ENCODE results near the gene ANKFY1.

Gene ANKFY1, protein sequence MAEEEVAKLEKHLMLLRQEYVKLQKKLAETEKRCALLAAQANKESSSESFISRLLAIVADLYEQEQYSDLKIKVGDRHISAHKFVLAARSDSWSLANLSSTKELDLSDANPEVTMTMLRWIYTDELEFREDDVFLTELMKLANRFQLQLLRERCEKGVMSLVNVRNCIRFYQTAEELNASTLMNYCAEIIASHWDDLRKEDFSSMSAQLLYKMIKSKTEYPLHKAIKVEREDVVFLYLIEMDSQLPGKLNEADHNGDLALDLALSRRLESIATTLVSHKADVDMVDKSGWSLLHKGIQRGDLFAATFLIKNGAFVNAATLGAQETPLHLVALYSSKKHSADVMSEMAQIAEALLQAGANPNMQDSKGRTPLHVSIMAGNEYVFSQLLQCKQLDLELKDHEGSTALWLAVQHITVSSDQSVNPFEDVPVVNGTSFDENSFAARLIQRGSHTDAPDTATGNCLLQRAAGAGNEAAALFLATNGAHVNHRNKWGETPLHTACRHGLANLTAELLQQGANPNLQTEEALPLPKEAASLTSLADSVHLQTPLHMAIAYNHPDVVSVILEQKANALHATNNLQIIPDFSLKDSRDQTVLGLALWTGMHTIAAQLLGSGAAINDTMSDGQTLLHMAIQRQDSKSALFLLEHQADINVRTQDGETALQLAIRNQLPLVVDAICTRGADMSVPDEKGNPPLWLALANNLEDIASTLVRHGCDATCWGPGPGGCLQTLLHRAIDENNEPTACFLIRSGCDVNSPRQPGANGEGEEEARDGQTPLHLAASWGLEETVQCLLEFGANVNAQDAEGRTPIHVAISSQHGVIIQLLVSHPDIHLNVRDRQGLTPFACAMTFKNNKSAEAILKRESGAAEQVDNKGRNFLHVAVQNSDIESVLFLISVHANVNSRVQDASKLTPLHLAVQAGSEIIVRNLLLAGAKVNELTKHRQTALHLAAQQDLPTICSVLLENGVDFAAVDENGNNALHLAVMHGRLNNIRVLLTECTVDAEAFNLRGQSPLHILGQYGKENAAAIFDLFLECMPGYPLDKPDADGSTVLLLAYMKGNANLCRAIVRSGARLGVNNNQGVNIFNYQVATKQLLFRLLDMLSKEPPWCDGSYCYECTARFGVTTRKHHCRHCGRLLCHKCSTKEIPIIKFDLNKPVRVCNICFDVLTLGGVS

DNA sequence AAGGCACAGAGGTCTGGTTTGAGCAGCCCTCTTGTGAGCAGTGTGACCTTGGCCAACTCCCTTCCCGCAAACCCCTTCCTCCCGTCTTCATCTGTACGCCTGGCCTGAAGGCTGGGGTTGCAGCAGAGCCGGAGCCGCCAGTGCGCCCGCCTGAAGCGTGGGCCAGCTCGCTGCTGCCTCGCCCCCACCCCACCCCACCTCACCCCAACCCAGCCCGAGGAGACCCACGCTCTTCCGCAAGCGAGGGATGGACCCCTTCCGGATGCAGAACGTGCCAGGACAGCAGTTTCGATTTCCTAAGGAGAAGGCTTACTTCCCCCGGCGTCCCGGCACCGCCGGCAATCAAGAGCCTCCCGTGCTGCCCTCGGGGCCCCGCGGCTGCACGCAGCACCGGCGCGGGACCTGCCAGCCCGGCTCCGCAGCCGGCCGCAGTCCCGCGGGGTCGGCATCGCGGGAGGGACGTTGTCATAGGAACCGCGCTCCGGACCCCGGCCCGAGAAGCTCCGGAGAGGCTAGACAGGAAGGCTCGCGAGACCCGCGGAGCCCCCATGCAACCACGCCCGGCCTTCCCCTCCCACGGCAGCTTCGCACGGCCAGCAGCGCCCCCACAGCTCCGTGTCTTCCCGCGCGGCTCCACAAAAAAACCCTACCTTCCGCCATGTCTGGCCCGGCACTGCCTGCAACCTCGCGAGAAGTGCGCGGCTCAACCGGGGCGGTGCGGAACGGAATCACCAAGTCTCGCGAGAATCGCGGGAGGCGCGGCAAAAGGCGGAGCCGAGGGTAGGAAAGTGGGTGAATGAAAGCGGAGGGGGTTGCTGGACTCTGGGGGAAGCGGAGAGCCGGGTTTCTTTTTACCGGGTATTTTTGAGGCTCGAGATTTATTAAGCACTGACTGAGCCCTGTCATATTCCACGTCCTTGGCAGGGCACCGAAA lies at the start of gene ANKFY1:
Gene ANKFY1 (minus strand): TSS at position 698 of the 934 bp plus-strand sequence. CDS start 38 bp downstream, at position 660.
- no peak for DNase-seq

DNA sequence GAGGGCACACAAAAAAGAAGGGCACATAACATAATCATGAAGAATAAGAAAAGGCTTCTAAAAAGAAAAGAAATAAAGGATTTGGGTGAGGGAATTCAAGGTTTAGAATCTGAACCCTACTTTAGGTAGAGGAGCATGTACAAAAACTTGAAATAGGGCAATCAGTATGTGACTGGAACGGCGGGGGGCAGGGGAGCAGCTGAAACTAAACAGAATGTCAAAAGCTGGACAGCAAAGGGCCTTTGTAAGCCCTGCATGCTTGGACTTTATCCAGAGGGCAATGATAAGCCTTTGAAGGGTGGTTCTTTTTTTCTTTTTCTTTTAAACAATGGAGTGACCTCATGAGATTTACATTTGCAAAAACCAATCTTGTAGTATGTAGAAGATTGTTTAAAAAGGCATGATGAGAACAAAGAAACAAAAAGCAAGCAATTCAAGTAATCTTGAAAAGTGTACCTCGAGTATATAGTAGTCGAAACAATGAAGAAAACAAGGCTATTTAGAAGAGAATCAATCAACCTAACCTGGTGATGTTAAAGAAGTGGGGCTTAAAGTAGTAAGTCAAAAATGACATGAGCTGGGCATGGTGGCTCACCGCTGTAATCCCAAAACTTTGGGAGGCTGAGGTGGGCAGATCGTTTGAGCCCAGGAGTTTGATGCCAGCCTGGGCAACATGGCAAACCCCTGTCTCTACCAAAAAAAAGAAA lies 46.7 kb upstream of the ANKFY1 start:
- no peak for DNase-seq

DNA sequence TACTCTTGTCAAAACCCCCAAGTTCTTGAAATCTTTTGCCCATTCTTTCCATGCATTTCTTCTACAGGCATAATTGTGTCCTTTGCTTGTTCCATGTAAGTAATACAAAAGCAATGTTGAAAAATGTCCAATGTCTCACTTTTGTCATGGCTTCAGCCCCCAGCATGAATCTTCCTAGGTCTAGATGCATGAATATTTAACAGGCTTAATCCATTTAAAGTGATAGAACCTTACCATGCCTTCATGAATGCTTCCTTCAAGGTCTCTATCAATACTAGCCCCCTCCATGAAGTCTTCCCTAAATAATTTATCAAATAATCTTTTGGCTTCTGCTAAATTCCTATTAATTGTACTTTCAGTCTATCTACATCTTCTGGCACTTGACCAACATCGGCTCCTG lies 46.1 kb upstream of the ANKFY1 start:
- no peak for DNase-seq

DNA sequence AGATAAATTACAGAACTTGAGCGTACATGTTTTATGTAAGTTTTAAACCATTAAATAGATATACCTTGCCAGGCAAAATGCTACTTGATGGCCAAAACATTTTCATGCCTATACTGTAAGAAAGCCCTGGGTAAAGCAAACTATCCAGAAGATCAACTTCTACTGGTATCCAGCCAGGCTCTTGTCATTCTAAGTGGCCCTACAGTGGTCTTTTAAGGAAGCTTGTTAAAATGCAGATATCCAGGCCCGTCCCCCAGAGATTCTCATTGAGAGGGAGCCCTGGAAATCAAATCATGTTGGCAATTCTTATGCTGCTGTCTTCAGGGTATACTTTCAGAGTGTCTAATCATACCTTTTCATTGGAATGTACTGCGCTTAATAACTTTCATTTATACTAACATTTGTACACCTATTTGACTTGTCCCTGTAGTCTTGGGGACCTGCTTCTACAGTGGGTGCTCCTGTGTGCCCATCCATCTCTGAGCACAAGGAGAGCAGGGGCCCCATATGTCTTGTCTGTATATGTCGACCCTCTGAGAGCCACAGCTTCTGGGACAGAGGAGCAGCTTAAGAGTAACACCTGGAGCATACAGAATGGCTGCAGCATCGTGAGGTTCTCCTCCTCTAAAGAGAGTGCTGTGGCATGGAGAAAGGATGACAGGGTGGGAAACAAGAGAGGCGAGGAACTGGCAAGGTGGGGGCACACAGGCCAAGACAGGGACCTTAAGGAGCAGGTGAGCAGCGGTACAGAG lies 43.6 kb upstream of the ANKFY1 start:
- no peak for DNase-seq

DNA sequence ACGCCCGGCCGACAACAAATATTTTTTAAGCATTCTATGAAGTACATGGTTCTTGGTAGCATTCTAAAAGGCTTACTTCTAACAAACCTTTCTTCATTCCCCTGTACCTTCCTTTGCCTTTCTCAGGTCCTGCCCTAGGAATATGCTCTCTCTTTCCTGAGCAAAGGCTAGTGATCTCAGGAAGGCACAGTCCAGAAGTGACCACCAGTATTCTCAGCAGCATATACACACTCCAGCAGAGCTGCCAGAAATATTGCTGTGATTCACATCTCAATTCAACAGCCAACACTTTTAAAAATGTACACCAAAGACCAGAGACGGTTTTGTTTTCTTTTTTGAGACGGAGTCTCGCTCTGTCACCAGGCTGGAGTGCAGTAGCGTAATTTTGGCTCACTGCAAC lies 41.4 kb upstream of the ANKFY1 start:
- no peak for DNase-seq

DNA sequence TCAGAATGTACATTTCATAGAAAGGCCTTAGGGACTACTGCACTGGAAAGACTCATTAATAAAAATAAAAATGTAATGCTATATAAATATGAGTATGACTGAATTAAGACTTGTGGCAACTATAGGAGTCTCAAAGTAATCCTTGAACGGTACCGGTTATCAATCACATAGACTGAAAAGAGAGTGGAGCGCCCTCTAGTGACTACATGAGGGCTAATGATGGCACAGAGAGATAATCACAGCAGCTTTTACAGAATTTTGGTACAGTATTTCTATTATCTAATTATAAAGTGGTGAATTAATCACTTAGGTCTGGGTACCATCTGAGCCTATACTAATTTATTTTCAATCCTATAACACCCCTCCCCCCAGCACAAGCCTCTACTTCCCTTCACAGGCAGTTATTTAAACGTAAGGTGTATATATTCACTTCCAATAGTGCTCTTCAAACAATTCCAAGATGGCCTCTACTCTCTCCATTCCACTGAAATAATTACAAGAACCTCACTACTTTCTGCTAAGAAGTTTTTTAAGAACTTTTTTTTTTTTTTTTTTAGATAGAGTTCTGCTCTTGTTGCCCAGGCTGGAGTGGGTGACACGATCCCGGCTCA lies 40.7 kb upstream of the ANKFY1 start:
- DNase-seq: no peak

DNA sequence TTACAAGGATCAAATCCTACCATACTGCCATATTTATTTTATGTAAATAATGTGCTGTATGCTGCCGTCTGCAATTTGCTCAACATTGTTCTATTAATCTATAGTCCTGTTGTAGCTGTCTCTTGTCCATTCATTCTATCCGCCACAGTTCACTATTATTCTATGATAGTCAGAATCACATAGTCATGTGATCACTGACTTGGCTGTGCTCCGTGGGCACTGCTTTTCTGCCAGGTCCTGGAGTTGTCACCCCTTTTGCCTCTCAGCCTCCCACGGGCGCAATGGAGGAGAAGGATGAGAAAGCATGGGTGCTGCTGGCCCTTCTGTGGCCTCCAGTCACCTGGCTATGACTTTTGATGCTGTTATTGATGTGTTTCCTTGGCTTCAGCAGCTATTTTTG lies 37.3 kb upstream of the ANKFY1 start:
- no peak for DNase-seq

DNA sequence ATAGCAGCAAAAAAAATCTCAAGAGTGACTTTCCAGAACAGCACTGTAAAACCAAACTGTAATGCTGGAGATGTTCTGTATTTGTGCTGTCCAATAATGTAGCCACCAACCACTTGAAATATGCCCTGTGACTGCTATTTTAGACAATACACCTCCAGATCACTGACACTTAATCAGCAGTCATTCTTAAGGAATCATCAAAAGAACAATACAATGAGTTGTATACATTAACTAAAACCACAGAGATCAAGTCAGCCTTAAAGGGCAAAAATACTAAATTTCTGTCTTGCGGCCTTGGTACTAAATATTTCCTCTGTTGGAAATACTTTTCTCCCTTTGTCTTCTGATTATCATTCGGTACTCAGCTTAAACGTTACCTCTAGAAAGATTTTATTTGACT lies 33.6 kb upstream of the ANKFY1 start:
- no peak for DNase-seq

DNA sequence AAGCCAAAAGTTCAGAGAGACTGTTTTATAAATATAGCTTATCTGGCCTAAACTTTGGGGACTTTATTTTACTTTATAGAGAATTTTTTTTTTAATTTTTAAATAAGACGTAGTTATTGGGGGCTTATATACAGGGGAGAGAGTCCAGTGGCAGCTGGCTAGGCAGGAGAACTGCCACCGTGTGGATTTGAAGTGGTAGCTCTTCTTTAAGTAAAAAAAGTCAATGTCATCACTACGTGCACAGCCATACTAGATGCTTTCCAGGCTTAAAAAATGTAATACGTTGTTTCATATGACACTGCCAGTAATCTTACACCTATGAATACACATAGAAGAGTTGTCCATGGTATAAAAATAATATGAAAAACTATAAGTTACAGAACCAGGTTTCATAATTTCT lies 31.9 kb upstream of the ANKFY1 start:
- no peak for DNase-seq

DNA sequence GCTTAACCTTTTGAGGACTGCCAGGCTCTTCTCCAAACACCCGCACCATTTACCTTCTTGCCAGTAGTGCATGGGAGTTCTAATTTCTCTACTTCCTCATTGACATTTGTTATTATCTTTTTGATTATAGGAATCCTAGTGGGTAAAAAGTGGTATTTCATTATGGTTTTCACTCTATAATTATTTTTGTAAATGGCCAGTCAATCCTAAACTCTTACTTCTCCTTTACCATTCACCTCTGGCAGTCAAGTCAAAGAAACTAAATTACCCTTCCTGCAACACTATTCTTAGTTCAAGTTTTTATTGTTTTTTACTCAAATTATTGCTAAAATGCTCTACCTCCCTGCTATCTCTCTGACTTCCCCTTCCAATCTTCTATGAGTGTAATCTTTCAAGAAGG lies 29.8 kb upstream of the ANKFY1 start:
- no peak for DNase-seq

DNA sequence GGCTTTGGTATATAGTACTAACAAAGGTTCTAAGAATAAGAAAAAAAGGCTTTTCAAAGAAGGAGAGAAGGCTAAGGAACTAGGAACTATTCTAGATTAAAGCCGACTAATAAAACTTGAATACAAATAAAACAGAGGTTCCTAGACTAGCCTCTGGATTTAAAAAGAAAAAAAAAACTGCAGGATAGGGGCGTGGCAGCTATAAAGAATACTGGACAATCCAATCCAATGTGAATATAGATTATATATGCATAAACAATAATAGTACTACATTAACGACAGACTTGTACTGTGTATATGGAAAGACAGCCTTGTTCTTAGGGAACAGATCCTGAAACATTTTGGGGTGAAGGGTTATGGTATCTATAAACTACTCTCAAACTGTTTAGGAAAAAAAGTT lies 23.9 kb upstream of the ANKFY1 start:
- no peak for DNase-seq

DNA sequence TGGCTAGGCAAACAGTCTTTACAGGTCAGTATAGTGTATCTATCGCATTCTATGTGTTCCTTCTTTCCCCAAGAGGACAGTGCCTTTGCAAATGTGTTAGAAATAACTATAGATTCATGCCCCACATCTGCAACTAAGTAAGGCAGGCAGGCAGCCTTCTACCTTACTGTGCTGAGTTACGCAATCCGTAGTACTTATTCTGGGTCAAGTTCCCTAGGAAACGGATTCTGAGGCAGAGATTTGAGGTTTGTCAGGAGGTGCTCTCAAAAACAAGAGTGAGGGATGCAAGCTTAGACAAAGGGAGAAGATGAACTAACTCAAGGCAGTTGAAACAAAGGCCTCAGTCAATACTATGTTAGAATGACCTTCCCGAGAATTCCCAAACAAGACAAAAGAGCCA lies 12.7 kb upstream of the ANKFY1 start:
- no peak for DNase-seq

DNA sequence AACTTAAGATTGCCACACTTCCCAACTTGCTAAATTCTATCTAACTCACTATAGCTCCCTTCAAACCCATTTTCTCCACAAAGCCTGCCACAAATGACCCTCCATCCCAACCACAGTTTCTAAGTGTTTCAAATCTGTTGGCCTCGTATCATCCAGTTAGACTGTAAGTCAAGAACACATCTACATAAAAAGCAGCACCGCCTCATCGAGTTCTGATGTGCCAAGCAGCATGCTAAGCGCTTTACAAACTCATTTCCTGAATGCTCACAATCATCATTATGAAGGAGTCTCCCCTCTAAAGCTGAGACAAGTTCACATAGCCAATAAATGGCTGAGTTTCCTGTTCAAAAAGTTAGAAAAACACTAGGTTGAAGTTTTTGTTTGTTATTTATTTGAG lies 9.2 kb upstream of the ANKFY1 start:
- DNase-seq: no peak

DNA sequence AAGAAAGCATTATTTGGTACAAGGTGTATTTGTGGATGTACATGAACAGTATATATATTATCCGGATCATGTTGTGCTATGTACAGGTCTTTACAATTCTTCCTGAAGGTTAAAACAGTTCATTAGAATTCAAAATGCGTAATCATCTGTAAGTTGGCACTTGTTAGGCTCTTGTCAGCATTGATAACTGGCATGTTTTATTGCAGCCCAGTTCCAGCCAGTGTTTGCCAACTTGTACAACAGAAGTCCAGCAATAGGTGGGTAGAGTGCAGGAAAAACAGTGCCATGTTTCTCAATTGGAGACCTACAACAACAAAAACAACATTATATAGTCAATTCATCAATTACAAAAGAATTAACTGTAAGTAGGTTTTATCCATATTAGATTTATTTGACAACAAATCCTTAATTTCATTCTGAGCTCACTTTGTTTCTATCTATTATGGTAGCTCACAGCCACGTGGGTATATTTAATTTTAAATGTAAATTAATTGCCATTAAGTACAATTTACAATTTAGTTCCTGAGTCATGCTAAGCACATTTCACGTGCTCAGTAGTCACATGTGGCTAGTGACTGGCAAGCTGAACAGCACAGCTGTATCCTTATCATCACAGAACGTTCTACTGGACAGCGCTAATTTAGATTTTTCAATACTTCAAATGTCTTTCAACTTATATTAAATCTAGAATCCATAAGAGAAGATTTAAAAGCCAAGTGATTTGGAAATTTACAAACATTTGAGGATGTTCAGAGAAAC lies 8.6 kb upstream of the ANKFY1 start:
- no peak for DNase-seq

DNA sequence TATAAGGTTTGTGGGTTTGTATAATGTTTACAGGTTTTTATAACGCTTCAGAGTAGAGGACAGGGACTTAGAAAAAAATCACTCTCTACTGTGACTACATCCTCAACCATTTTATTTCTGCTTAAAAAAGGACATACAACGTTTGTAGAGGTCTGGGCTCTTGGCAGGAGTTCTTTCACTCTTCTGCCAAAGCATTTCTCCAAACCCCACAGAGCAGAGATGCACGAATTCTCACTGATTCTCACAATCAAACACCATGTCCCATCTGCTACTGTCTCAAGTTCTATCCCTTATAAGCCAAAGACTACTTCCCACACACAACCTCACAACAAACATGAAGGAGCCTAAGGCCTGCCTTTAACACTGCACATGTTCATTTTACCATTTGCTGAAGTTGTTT lies 7.0 kb upstream of the ANKFY1 start:
- DNase-seq: no peak

DNA sequence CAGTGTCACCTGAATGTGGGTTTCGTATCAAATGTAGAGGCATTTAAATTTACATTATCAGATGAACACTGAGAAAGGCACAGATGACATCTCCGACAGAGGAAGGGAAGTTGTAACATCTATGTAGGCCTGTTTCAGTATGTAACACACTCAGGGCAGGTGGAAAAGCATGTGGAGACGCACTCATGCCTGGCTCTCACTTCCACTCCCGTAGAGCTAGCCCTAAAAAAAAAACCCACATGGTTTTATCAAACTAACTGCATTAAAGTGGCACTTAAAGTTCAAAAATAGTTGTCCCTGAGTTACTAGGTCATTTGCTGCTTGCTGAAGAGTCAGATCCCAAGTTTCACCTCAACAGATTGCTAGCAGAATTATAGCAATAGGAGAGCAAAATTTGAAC lies 6.1 kb upstream of the ANKFY1 start:
- no peak for DNase-seq

DNA sequence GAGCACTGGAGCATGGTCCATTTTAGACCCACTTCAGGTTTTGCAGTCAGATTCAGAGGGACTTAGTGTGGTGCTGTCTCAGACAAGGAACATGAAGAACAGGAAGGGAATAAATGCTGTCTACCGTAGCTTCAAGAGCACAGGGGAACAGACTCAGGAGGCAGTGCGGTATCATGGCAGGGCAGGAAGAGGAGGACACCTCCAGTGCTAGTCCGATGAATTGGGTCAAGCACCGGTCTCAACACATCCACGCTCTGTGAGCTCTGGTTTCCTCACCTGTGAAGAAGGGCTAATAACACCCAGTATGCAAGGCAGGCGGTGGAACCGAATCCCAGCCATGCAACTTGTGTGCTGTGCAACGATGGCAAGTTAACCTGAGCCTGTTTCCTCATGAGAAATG lies 3.6 kb upstream of the ANKFY1 start:
- no peak for DNase-seq

DNA sequence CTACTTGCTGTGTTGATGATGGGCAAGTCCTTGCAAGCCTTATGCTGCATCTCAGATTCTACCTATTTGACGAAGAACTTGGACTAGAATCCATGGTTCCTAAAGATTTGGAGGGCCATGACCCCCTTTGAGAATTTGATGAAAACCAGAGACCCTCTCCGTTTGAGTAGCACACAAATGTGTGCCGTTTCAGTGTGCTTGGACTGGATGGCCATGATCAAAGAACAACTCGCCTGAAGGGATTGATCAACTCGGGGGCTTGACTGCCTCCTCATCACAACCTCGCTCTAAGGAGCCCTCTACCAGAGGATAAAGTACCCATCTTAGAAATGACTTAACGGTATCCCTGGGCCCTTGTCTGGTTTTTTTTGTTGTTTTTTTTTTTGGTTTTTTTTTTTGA lies 2.8 kb upstream of the ANKFY1 start:
- DNase-seq: no peak

DNA sequence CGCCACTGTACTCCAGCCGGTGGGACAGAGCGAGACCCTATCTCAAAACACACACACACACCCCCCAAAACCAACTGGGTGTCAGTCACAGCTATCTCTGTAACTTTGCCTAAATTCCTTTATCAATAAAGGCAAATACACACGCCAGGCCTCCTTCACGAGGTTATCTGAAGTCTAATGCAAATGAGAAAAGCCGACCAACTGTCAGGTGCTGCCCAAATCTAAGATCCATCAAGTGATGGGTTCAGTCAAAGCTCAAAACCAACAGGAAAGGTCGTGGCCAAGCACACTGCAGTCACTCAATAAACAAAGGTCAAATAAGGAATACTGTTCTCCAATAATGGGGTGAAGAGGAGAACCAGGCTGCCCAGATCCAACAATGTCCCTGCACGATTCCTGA lies 1.1 kb downstream of the ANKFY1 start:
- DNase-seq: no peak

DNA sequence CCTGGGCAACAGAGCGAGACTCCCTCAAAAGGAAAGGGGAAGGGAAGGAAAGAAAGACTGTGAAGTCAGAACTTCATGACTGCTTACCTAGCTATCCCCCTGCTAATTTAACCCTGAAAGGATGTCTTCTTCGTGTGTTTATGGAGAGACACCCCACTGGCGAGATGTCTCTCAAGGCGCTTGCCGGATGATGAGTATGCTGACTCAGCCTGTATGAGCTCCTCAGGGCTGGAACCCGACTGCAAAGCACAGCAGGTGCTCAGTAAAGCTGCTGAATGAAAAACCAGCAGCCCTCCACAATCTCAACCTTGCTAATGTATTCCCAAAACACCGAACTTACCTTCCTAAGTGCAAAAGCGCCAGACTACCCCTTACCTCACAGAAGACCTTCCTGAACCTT lies 2.3 kb downstream of the ANKFY1 start:
- no peak for DNase-seq

All from cortex of kidney (tissue), 1 donor.